Spinal cord (tissue), 10 donors: ENCODE data around the gene ENTHD1. TPM values are rescaled to one million over a fixed set of nuclear protein-coding genes. Genes with fewer than 3 reads are reported as not detected.

Source experiments
- DNase-seq, 6 donors: peaks; one replicate each; pipeline versions ENCODE4 v3.0.0 to v3.0.0-alpha.2; 2013 to 2015; ENCODE audit warnings: low spot score in 6 of 6, low read depth in 4 of 6
- H3K27ac ChIP-seq: one replicate; pipeline ENCODE4 v1.5.1; 2013; ENCODE audit warnings: low read depth, low read length, control low read depth
- H3K27me3 ChIP-seq: one replicate; pipeline ENCODE4 v1.6.1; 2013; ENCODE audit warnings: low read length; ENCODE audit not compliant: control insufficient read depth, insufficient read depth
- H3K36me3 ChIP-seq: one replicate; pipeline ENCODE4 v1.6.1; 2013; ENCODE audit warnings: low read length; ENCODE audit not compliant: control insufficient read depth, insufficient read depth
- H3K4me1 ChIP-seq: one replicate; pipeline ENCODE4 v1.6.1; 2013; ENCODE audit warnings: low read length; ENCODE audit not compliant: control insufficient read depth, insufficient read depth
- H3K4me3 ChIP-seq: one replicate; pipeline ENCODE4 v1.5.1; 2013; ENCODE audit warnings: low read depth, low read length, control low read depth
- H3K9me3 ChIP-seq: one replicate; pipeline ENCODE4 v1.6.1; 2013; ENCODE audit warnings: low read length; ENCODE audit not compliant: control insufficient read depth, insufficient read depth
- WGBS: methylation state at CpG from one replicate; pipeline ENCODE4 v1.1.5; 2013; ENCODE audit warnings: missing lambda C conversion rate; ENCODE audit not compliant: insufficient coverage; 5-methylcytosine and 5-hydroxymethylcytosine counted together
- polyA plus RNA-seq, 2 donors: library from polyadenylated mRNA; unstranded; fragments of 120-200 nt; gene quantifications; one replicate each; pipeline ENCODE4 v1.2.1, GENCODE V29; 2013; ENCODE audit not compliant: insufficient read length in 2 of 2
- total RNA-seq, 2 donors: library from RNA; depleted of rRNA in 1 of 2; stranded (reverse); fragments of 120-200 nt in 1 of 2; fragments of >200 nt in 1 of 2; gene quantifications; one replicate each; pipeline versions ENCODE4 v1.2.3 to v1.2.4, GENCODE V29; 2013 to 2014
- donor health status: healthy.

Gene ENTHD1
- total and polyA plus RNA-seq, 4 donors: 0.10 TPM; not detected in 3

- Histone ChIP-seq H3K27me3 (no peaks in the 10 kb centered on the region), H3K4me1 (no peaks in the 10 kb centered on the region), H3K36me3 (no peaks in the 10 kb centered on the region), H3K27ac (no peak overlapping the region), H3K4me3 (no peak overlapping the region), H3K9me3 (no peaks in the 10 kb centered on the region)
- WGBS: no CpG with 5 or more reads among the region's 2 CpGs
- no peak for DNase-seq
Measured at GRCh38 chr22:39750759-39751158, 142.8 kb downstream of the ENTHD1 start.

GRCh38 chr22:39748877-39749276 lies 144.7 kb downstream of the ENTHD1 start:
- H3K27me3 ChIP-seq: no peaks in the 10 kb centered on the region
- no peaks in the 10 kb centered on the region for H3K9me3 ChIP-seq
- H3K4me3 ChIP-seq: no peak overlapping the region
- H3K4me1 ChIP-seq: no peaks in the 10 kb centered on the region
- no peak overlapping the region for H3K27ac ChIP-seq
- no peaks in the 10 kb centered on the region for H3K36me3 ChIP-seq
- WGBS: 85% methylated on average over 3 of the region's 3 CpGs
- peak in 1 of 6 donors; percentile 19 for DNase-seq

DNA sequence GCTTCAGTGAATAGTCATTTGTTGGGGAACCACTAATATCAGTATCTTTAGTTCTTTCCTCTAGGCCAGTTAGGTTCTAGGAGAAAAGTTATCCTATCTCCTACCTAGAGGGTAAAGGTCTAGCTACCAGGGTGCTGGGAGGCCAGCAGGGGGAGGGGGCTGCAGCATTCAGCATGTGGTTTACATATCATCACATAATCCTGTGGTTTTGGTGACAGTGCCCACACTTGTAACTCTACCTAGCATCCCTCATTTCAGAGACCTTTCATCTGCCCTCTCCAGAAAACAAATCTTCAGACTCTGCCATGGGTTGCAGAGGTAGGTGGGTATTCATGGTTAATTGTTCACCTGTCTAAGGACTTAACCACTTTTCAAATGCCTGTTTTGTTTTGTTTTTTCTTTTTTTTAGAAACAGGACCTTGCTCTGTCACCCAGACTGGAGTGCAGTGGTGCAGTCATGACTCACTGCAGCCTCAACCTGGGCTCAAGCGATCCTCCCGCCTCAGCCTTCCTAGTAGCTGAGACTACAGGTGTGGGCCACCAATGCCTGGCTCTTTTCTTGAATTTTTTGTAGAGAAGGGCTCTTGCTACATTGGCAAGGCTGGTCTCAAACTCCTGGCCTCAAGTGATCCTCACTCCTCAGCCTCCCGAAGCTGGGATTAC lies 146.8 kb downstream of the ENTHD1 start:
- no peaks in the 10 kb centered on the region for H3K27me3 ChIP-seq
- H3K9me3 ChIP-seq: no peaks in the 10 kb centered on the region
- H3K4me1 ChIP-seq: no peaks in the 10 kb centered on the region
- DNase-seq: no peak
- 94% methylated on average over 2 of the region's 3 CpGs for WGBS
- H3K36me3 ChIP-seq: no peaks in the 10 kb centered on the region
- H3K4me3 ChIP-seq: no peak overlapping the region
- H3K27ac ChIP-seq: no peak overlapping the region

GRCh38 chr22:39745789-39746188 lies 147.8 kb downstream of the ENTHD1 start:
- no peak overlapping the region for H3K27ac ChIP-seq
- H3K27me3 ChIP-seq: no peaks in the 10 kb centered on the region
- DNase-seq: no peak
- no peak overlapping the region for H3K4me3 ChIP-seq
- no peaks in the 10 kb centered on the region for H3K9me3 ChIP-seq
- no peaks in the 10 kb centered on the region for H3K36me3 ChIP-seq
- WGBS: 88% methylated on average over 1 of the region's 2 CpGs
- no peaks in the 10 kb centered on the region for H3K4me1 ChIP-seq

DNA sequence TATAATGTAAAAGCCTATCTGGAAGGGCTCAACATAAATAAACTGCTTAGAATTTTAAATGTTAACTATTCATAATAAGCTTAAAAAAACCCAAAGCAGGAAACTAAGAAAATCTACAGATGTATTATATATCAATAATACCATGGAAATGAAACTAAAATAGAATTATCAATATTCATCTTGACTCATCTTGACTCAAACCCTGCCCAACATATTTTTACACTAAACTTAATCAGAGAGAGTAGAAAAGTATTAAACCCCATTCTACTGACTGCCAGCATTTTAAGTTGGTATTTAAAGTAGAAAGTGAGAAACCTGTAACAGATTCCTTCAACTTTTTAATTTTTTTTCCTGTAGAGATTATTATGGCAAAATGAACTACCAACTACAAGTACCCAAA lies 149.2 kb downstream of the ENTHD1 start:
- Histone ChIP-seq H3K9me3 (peaks cover 3% of the 10 kb centered on the region), H3K4me3 (no peak overlapping the region), H3K36me3 (no peaks in the 10 kb centered on the region), H3K27me3 (no peaks in the 10 kb centered on the region), H3K4me1 (no peaks in the 10 kb centered on the region), H3K27ac (no peak overlapping the region)
- DNase-seq: no peak

DNA sequence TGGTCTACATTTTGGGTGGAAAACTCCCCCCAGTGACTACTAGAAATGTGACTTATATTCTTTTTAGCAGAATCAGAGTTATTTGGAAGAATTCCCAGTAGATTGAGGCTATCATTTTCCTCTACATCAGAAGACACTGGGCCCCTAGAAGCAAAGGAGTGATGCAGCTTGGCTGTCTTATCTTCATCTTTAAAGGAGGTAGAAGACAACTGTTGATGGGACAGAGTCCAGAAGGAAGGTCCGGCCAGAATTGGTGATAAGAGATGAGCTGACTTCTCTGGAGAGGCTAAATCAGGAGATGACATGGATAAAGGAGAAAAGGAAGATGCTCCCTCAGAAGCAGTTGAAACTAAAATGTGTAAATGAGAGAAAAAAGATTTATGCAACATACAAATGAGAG lies 149.6 kb downstream of the ENTHD1 start:
- Histone ChIP-seq H3K27me3 (no peaks in the 10 kb centered on the region), H3K4me3 (no peak overlapping the region), H3K4me1 (no peaks in the 10 kb centered on the region), H3K9me3 (peaks cover 3% of the 10 kb centered on the region), H3K27ac (no peak overlapping the region), H3K36me3 (no peaks in the 10 kb centered on the region)
- 91% methylated on average over 1 of the region's 1 CpG for WGBS
- DNase-seq: no peak

- no peak for DNase-seq
- Histone ChIP-seq H3K27me3 (no peaks in the 10 kb centered on the region), H3K4me1 (no peaks in the 10 kb centered on the region), H3K4me3 (no peak overlapping the region), H3K9me3 (peaks cover 3% of the 10 kb centered on the region), H3K27ac (no peak overlapping the region), H3K36me3 (no peaks in the 10 kb centered on the region)
- WGBS: no CpG with 5 or more reads among the region's 4 CpGs
Measured at GRCh38 chr22:39739338-39740027, 154.1 kb downstream of the ENTHD1 start.

DNA sequence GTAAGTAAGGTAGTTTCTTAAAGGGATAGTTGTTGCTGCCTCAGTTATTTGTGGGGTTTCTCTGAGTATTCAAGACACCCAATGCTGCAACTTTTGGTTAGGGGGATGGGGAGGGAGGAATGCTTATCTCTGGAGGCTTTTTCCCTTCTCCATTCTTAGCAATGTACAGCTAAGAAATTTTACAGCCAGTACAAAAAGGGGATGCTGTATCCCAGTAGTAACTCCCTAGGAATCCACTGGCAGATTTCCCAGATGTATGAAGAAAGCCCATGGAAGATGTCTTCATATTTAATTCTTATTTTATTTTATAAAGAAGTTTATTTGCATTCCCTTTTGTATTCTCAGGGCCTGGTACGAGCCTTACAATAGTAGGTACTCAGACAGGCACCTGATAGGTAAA lies 154.8 kb downstream of the ENTHD1 start:
- Histone ChIP-seq H3K27me3 (no peaks in the 10 kb centered on the region), H3K36me3 (no peaks in the 10 kb centered on the region), H3K4me1 (no peaks in the 10 kb centered on the region), H3K4me3 (no peak overlapping the region), H3K9me3 (peaks cover 3% of the 10 kb centered on the region), H3K27ac (no peak overlapping the region)
- no peak for DNase-seq
- no CpG with 5 or more reads among the region's 1 CpG for WGBS

DNA sequence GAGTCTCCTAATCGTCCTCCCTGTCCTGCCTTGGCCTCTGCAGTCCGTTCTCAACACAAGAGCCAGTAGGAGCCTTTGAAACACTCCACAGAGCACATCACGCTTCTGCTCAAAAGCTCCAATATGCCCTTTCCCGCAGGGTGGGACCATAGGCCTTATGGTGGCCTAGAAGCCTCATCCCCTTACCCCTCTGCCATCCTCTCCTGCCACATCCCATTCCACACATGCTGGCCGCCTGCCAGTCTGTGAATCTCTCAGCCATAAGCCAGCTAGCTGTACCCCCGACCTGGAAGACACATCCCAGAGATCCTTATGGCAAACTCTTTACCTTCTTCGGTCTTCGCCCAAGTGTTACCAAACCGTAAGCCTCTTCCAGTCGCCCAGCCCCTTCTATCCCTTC lies 157.8 kb downstream of the ENTHD1 start:
- 87% methylated on average over 8 of the region's 10 CpGs for WGBS
- no peak overlapping the region for H3K27ac ChIP-seq
- H3K4me1 ChIP-seq: peaks cover 7% of the 10 kb centered on the region
- H3K36me3 ChIP-seq: no peaks in the 10 kb centered on the region
- DNase-seq: no peak
- H3K9me3 ChIP-seq: peaks cover 3% of the 10 kb centered on the region
- H3K27me3 ChIP-seq: no peaks in the 10 kb centered on the region
- no peak overlapping the region for H3K4me3 ChIP-seq

DNA sequence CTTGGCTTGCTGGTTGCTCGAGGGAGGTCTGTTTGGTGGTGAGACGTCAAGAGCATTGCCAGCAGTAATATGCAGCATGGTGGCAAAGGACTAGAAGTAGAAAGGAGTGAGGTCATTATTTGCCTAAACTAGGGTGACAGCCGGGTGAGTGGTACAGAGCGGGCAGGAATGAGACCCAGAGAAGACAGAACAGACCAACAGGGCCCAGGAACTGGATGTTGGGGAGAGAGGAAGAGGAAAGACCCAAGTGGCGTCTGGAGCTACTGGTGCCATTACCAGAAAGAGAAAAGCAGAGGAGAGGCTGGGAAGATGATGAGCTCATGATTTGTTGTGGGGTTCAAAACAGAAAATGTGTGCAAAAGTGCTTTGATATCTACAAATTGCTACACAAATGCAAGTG lies 158.7 kb downstream of the ENTHD1 start:
- DNase-seq: no peak
- Histone ChIP-seq H3K4me1 (peaks cover 7% of the 10 kb centered on the region), H3K27ac (no peak overlapping the region), H3K27me3 (no peaks in the 10 kb centered on the region), H3K9me3 (peaks cover 3% of the 10 kb centered on the region), H3K4me3 (no peak overlapping the region), H3K36me3 (no peaks in the 10 kb centered on the region)
- WGBS: 98% methylated on average over 4 of the region's 5 CpGs
